HEK293 (cell line): ENCODE measurements around the gene IL6R.
A peak's percentile ranks its signal among the peaks of the same experiment; 100 is the strongest.

Experiments
- CTCF ChIA-PET: fragments of 350-600 bp; formaldehyde crosslinking; extraction: SDS; loops from one replicate; lab custom pipeline; 2021; ENCODE audit warnings: antibody characterized with exemption; lab: Yijun Ruan, JAX
- POLR2A ChIA-PET: fragments of 300-600 bp; formaldehyde crosslinking; extraction: SDS; loops from one replicate; lab custom pipeline; 2020; ENCODE audit warnings: antibody characterized with exemption, inconsistent platforms; lab: Yijun Ruan, JAX
- H3K27ac ChIP-seq: fragments of 200-500 bp; sonication (Bioruptor generic); 2 replicates; pipeline ENCODE4 v1.5.1; 2014; ENCODE audit warnings: low read depth, low read length, control low read depth, inconsistent platforms; ENCODE audit errors: extremely low read depth
- H3K36me3 ChIP-seq, 2 experiments: fragments of 200-500 bp in 1 of 2; sonication (Bioruptor generic) in 1 of 2; 1 replicate in 1 of 2; 2 replicates in 1 of 2; pipeline ENCODE4 v1.5.1; 2014 to 2017; ENCODE audit warnings: inconsistent platforms in 2 of 2, low read length in 2 of 2; ENCODE audit not compliant: control insufficient read depth in 2 of 2, insufficient read depth in 1 of 2
- H3K4me1 ChIP-seq: fragments of 200-500 bp; sonication (Bioruptor generic); 2 replicates; pipeline ENCODE4 v1.5.1; 2014; ENCODE audit warnings: mild to moderate bottlenecking, low read length, inconsistent platforms; ENCODE audit not compliant: control insufficient read depth, insufficient read depth
- H3K4me3 ChIP-seq: 2 replicates; pipeline ENCODE4 v1.5.1; 2011; ENCODE audit warnings: low read depth, mild to moderate bottlenecking, control low read depth, low read length, moderate library complexity
- H3K9me3 ChIP-seq: fragments of 200-500 bp; sonication (Bioruptor generic); 2 replicates; pipeline ENCODE4 v1.5.1; 2014; ENCODE audit warnings: low read depth, low read length, inconsistent platforms; ENCODE audit not compliant: control insufficient read depth, insufficient read depth
- REST ChIP-seq: fragments of 450-650 bp; formaldehyde crosslinking; IDR thresholded peaks from 2 replicates; pipeline ENCODE4 v1.5.1; 2016; ENCODE audit warnings: missing biosample characterization, missing genetic modification characterization
- SCRT2 ChIP-seq: fragments of 450-650 bp; formaldehyde crosslinking; IDR thresholded peaks from 2 replicates; pipeline ENCODE4 v1.5.1; 2016; ENCODE audit warnings: missing biosample characterization, missing genetic modification characterization
- ZBTB7A ChIP-seq: fragments of 450-650 bp; formaldehyde crosslinking; IDR thresholded peaks from 2 replicates; pipeline ENCODE4 v1.5.1; 2016; ENCODE audit warnings: low read depth, missing biosample characterization, missing genetic modification characterization
- ZNF10 ChIP-seq: fragments of 450-650 bp; formaldehyde crosslinking; IDR thresholded peaks from 2 replicates; pipeline ENCODE4 v1.5.1; 2017; ENCODE audit warnings: missing biosample characterization, missing genetic modification characterization
- ZNF121 ChIP-seq: fragments of 450-650 bp; formaldehyde crosslinking; IDR thresholded peaks from 2 replicates; pipeline ENCODE4 v1.5.1; 2016; ENCODE audit warnings: missing biosample characterization, missing genetic modification characterization
- ZNF558 ChIP-seq: fragments of 450-650 bp; formaldehyde crosslinking; IDR thresholded peaks from 2 replicates; pipeline ENCODE4 v1.5.1; 2016; ENCODE audit warnings: missing biosample characterization, missing genetic modification characterization
- ZNF791 ChIP-seq: fragments of 450-650 bp; formaldehyde crosslinking; IDR thresholded peaks from 2 replicates; pipeline ENCODE4 v1.5.1; 2016; ENCODE audit warnings: missing biosample characterization, missing genetic modification characterization
- TF ChIP-seq, protein P1 (sequence below): fragments of 450-650 bp; IDR thresholded peaks from 2 replicates; pipeline ENCODE4 v1.5.1; 2018; ENCODE audit warnings: missing biosample characterization, missing genetic modification characterization
- TF ChIP-seq, protein P2 (sequence below): fragments of 450-650 bp; IDR thresholded peaks from 2 replicates; pipeline ENCODE4 v1.5.1; 2018; ENCODE audit warnings: missing biosample characterization, mild to moderate bottlenecking, missing genetic modification characterization

Gene IL6R

DNA sequence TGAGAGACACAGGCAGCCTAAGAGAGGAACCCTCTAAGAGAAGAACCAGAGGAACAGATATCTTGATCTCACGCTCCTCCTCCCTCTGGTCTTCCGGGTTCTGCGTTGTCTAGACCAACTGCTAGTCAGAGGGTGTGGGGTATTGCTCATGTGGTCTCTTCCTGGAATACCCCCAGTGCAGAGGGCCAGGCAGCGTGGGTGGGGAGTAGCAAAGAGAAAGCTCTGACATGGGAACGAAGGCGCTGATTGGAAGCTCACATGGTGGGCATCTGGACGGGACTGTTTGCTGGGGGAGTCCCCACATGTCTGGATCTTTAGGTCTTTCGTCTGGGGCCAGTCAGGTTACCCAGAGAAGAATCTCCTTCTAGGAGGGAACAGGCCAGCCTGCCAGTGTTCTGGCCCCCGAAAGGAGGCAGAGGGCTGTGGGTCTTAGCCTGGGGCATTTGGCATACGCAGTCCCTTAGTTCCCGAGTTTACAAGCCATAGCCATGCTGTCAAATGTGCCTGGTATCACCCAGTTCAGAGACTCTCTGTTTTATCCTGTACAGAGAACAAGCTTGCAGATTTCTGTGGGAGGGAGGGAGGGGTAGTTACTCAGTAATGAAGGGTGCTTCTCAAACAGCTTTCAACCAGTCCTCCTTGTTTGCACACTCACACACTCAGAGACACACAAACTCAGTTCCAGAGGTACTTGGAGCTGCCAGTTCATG is 18.3 kb upstream of the IL6R start:
- no peaks in the 10 kb centered on the region for H3K9me3 ChIP-seq
- no peaks in the 10 kb centered on the region for H3K4me1 ChIP-seq
- POLR2A ChIA-PET = no interaction called here
- CTCF ChIA-PET = interaction anchor here (0.6 to 1.2 kb wide), 6 partner anchors 23 to 240 kb away, joined by 3 to 4 read pairs (median 3); no protein-coding TSS in a partner anchor
- no peak overlapping the region for H3K4me3 ChIP-seq
- H3K27ac ChIP-seq = no peak overlapping the region
- H3K36me3 ChIP-seq = no peaks in the 10 kb centered on the region
- TF ChIP-seq, protein P1, sequence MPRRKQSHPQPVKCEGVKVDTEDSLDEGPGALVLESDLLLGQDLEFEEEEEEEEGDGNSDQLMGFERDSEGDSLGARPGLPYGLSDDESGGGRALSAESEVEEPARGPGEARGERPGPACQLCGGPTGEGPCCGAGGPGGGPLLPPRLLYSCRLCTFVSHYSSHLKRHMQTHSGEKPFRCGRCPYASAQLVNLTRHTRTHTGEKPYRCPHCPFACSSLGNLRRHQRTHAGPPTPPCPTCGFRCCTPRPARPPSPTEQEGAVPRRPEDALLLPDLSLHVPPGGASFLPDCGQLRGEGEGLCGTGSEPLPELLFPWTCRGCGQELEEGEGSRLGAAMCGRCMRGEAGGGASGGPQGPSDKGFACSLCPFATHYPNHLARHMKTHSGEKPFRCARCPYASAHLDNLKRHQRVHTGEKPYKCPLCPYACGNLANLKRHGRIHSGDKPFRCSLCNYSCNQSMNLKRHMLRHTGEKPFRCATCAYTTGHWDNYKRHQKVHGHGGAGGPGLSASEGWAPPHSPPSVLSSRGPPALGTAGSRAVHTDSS (tag by site-specific recombination) = no peak
- TF ChIP-seq, all 188 proteins: peak for 0

DNA sequence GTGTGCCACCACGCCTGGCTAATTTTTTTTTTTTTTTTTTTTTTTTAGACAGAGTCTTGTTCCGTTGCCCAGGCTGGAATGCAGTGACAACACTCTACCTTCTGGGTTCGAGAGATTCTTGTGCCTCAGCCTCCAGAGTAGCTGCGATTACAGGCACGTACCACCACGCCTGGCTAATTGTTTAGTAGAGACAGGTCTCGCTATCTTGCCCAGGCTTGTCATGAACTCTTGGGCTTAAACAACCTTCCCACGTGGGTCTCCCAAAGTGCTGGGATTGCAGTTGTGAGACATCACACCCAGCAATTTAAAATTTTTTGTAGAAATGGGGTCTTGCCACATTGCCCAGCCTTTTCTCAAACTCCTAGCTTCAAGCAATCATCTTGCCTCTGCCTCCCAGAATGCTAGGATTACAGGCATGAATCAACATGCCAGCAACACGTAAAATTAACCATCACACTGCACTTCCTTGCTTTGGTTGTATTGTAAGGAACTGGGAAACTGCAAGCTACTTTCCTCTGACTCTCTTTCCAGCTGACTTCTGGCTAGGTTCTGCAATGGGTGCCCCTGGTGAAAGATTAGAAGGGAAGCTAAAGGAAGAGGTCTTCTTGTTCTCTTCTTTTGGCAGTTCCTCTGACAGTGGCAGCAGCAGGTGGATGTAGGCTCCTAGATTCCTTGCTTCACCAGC is 13.9 kb upstream of the IL6R start:
- H3K9me3 ChIP-seq = no peaks in the 10 kb centered on the region
- H3K4me1 ChIP-seq = no peaks in the 10 kb centered on the region
- no peak overlapping the region for H3K27ac ChIP-seq
- ChIA-PET POLR2A (no interaction called here), CTCF (interaction anchor here (0.6 to 1.1 kb wide), 2 partner anchors 51 to 67 kb away, joined by 3 to 4 read pairs; no protein-coding TSS in a partner anchor)
- H3K4me3 ChIP-seq = no peak overlapping the region
- H3K36me3 ChIP-seq = no peaks in the 10 kb centered on the region
- peak; percentile 42; the same call in 1 of the 2 replicates for TF ChIP-seq ZNF121
- no peak for TF ChIP-seq ZNF558
- peak; percentile 69 for TF ChIP-seq SCRT2

- Histone ChIP-seq H3K36me3 (no peaks in the 10 kb centered on the region), H3K27ac (no peak overlapping the region), H3K4me1 (no peaks in the 10 kb centered on the region), H3K9me3 (no peaks in the 10 kb centered on the region), H3K4me3 (no peak overlapping the region)
- TF ChIP-seq REST (tag by site-specific recombination) (no peak), ZBTB7A (tag by site-specific recombination) (no peak), ZNF791 (tag by site-specific recombination) (no peak), ZNF10 (tag by site-specific recombination) (no peak)
- TF ChIP-seq, protein P2, sequence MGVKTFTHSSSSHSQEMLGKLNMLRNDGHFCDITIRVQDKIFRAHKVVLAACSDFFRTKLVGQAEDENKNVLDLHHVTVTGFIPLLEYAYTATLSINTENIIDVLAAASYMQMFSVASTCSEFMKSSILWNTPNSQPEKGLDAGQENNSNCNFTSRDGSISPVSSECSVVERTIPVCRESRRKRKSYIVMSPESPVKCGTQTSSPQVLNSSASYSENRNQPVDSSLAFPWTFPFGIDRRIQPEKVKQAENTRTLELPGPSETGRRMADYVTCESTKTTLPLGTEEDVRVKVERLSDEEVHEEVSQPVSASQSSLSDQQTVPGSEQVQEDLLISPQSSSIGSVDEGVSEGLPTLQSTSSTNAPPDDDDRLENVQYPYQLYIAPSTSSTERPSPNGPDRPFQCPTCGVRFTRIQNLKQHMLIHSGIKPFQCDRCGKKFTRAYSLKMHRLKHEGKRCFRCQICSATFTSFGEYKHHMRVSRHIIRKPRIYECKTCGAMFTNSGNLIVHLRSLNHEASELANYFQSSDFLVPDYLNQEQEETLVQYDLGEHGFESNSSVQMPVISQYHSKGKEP (tag by site-specific recombination) = no peak
- CTCF ChIA-PET = interaction anchor here (0.6 to 1.4 kb wide), 4 partner anchors 31 to 82 kb away, joined by 3 to 5 read pairs (median 4); no protein-coding TSS in a partner anchor
- POLR2A ChIA-PET = no interaction called here
Measured at GRCh38 chr1:154398141-154398540, 7.0 kb upstream of the IL6R start.
